Lower leg skin (tissue), 3 donors: ENCODE results near the gene PKP1.

ENCODE experiments used
- POLR2A ChIP-seq, 2 donors: fragments of 450-650 bp; IDR thresholded peaks; one replicate each; pipeline ENCODE4 v1.6.1; 2016 to 2017; ENCODE audit warnings: antibody characterized with exemption in 2 of 2, mild to moderate bottlenecking in 1 of 2, moderate library complexity in 1 of 2
- TF ChIP-seq, protein P1 (sequence below), 3 donors: fragments of 450-650 bp; IDR thresholded peaks; one replicate each; pipeline ENCODE4 v1.5.1; 2016; ENCODE audit warnings: antibody characterized with exemption in 3 of 3, mild to moderate bottlenecking in 3 of 3, moderate library complexity in 2 of 3

- TF ChIP-seq, protein P1, sequence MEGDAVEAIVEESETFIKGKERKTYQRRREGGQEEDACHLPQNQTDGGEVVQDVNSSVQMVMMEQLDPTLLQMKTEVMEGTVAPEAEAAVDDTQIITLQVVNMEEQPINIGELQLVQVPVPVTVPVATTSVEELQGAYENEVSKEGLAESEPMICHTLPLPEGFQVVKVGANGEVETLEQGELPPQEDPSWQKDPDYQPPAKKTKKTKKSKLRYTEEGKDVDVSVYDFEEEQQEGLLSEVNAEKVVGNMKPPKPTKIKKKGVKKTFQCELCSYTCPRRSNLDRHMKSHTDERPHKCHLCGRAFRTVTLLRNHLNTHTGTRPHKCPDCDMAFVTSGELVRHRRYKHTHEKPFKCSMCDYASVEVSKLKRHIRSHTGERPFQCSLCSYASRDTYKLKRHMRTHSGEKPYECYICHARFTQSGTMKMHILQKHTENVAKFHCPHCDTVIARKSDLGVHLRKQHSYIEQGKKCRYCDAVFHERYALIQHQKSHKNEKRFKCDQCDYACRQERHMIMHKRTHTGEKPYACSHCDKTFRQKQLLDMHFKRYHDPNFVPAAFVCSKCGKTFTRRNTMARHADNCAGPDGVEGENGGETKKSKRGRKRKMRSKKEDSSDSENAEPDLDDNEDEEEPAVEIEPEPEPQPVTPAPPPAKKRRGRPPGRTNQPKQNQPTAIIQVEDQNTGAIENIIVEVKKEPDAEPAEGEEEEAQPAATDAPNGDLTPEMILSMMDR (IDR thresholded peaks at IDR 0.05) = no peak
- TF ChIP-seq POLR2A (IDR thresholded peaks at IDR 0.05) = no peak
Observed at GRCh38 chr1:201305815-201306214, 22.5 kb downstream of the PKP1 start.
